DMS 273 treated with DMSO at 0.1 percent for 48 hours (cell line): ENCODE data around the gene IHH.

Experiments
- DNase-seq: peaks from one replicate; lab custom pipeline; 2025; lab: John Stamatoyannopoulos, UW

IHH gene

DNA sequence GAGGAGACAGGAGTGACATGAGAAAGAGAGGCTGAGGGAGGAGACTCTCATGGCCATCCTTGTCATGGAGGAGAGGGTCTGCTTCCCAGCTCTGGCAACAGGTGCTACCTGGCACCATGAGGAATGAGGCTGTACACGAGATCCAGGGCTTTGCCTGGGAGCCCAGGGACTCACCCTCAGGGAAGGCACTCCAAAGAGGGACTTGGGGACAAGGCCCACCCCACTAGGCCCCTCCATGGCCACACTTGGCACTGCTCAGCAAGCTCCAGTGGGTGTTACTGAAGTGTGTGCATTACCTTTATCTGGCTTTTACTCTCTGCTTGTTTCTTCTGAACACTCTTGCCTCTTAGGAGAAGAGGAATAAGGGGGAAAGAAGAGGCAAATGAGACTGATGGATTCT, 22.1 kb downstream of the IHH start:
- no peak for DNase-seq

GRCh38 chr2:219037783-219038499, 22.8 kb downstream of the IHH start:
- no peak for DNase-seq

DNA sequence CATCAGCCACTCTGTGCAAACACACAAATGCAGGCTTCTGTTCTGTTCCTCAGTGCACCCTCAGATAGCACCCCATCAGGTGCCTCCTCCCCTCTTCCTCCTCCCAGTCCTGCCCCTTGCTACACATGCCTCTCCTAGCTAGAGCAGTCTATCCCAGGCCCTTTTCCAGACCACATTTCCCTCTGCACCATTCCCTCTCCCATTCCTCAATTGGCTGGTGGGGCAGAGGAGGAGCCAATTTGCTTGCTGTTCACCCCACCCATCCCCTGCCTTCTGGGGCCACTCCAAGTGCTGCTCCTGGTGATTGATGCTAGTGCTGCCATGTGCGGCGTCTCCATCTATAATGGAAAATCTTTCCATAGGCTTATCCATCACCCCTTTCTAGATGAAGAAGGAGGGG, 24.8 kb downstream of the IHH start:
- no peak for DNase-seq

DNA sequence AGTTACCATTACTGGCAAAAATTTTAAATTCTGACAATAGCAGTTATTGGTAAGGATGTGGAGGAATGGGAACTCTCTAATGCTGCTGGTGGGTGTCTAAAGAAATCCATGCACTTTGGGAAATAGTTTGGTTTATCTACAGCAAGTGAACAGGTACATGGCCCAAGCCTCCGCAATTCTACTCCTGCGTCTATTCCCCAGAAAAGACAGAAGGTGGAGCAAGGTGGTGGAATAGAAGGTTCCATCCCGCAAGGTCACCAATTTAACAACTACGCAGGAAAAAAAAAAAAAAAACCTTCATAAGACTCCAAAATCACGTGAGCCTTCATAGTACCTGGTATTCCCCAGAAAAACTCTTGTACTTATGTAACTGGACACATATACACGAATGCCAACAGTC, 25.9 kb downstream of the IHH start:
- no peak for DNase-seq

DNA sequence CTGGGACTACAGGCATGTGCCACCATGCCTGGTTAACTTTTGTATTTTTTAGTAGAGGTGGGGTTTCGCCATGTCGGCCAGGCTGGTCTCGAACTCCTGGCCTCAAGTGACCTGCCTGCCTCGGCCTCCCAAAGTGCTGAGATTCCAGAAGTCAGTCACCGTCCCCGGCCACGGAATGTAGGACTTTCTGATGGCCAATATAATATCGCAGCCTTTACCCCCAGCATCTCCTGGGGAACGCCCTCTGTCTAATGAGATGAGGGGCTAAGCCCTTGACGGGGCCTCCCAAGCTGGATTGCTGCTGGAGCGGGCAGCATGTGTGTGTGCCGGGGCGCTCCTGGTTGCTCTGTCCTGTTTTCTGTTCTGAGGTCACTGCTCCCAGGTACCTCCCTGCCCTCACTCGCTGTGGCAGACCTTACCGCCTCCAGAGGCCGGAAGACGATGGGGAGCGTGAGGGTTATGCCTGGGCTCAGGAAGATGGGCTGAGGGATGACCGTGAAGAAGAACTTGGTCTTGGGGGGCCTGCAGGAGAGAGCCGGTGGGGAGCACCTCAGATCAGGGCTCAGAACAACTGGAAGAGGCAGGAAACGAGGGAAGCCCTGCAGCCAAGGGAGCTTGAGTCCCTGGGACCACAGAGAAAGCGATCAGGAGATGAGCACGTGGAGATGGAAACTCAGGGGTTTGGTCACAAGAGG, 28.5 kb downstream of the IHH start:
- no peak for DNase-seq

DNA sequence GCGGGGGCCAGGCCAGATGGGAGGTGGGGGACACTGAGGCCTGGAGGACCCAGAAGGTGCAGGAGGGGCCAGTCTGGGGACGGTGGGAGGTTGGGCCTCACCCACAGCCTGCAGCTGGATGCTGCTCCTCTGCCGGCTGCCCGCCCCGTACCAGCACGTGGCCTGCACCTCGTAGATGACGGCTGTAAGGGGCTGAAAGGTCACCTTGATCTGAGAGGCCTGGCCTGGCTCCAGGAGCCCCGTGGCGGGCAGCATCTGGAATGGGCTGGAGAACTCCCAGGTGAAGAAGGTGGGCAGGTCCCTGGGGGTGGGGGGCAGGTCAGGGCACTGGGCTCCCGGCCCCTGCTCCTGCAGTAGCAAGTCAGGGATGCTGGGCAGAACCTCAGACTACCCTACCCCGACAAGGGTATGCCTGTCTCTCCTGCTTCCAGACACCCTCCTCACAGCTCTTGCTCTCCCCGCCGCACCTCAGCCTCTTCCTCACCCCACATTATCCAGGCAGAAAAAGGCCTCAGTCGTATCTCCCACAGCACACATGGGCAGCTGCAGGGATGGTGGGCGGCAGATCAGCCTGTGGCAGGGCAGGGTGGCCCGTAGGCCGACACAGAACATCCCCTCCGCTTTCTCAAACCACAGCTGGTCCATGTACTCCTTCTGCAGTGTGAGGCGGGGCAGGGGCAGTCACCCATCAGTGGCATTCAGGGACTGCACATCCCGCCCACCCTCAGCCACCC, 29.5 kb downstream of the IHH start:
- no peak for DNase-seq

- DNase-seq, result no peak
Observed at GRCh38 chr2:219030177-219030940, 30.4 kb downstream of the IHH start.

DNA sequence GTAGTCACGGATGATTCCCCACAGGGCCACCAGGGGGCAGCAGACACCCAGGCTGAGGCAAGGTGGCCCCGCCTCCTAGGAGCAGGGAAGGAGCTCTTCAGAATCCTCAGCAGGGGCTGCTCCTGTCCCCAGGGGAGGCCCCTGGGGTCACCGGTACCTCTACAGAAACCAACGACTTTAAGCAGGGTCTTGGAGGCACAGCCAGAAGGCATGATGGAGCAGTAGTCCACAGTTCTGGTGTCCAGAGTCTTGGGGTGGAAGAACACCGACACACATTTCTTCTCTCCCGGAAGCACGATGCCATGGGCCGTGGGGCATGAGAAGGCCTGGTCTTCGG, 30.9 kb downstream of the IHH start:
- no peak for DNase-seq

DNA sequence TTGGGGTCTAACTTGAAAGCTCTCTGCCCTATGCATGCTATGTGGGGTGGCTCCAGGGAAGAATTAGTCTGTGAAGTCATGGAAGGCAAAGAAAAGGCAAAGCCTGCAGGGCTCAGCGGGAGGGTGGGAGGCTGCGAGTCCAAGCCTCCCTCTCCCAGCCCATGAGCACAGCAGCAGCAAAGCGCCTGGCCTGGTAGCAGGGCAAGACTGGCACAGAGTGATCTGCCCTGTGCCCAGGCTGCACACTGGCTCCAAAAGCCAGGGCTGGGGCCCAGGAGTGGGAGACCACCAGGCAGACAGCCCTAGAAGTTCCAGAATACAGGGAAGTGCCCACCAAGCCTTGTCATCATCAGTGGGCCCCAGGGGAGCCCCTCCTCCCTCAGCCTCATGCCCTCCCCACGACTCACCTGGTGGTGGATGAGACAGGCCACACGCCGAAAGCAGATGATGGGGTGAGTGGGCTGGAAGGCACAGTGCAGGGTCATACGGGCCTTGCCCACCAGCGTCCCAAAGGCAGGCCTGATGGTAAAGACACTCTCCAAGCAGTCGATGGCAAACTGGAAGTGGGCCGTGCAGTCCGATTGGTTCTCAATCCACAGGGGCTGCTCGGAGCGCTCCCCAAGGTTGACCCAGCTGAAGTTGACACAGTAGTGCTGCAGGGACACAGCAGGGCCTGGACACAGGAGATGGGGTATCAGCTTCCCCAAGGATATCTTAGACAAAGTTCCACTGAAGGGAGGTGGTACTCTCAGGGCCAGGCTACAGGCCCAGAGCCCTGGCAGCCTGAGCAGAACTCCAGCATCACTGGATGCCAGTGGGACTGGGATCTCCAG, 31.5 kb downstream of the IHH start:
- DNase-seq, result no peak

GRCh38 chr2:219028141-219028540, 32.6 kb downstream of the IHH start:
- DNase-seq, result no peak

- no peak for DNase-seq
Observed at GRCh38 chr2:219027511-219028055, 33.1 kb downstream of the IHH start.

GRCh38 chr2:219026946-219027345, 33.8 kb downstream of the IHH start:
- no peak for DNase-seq

DNA sequence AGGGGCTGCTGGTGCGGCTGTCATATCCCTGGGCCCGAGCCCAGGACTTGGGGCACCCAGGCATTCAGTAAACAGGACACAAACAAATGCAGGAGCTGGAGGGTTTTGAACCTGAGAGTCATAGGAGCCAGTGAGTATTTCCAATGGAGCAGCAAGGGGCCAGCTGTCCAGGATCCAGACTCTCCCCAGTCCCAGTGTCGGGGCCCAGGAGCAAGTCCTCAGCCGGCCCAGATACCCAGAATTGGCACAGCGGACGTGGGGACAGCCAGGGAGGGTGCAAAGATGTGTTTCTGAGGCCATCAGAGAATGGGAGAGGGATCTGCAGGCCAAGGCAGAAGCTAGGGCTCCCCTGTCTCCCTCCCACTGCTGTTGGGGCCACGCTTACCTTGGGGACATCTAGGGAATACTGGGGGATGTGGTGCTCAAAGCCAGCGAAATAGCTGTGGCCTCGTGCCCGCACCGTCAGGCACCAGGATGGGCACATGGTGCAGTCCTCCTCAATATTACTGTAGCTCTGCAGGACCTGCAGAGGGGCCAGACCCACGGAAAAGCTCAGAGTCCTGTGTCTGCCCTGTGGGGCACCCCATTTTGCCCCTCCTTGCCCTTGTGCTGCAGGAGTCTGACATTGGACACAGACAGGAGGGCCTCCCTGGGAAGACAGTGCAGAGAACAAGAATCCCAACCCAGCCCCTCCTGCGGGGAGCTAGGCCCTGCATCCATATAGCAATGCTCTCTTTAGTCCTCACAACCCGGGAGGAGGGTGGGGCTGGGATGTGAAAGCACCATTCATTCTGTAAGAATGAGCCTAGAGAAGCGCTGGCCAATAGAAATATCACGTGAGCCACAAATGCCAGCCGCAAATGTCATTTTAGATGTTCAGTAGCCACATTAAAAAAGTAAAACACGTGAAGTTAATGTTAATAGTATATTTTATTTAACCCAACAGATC, 34.8 kb downstream of the IHH start:
- no peak for DNase-seq

DNA sequence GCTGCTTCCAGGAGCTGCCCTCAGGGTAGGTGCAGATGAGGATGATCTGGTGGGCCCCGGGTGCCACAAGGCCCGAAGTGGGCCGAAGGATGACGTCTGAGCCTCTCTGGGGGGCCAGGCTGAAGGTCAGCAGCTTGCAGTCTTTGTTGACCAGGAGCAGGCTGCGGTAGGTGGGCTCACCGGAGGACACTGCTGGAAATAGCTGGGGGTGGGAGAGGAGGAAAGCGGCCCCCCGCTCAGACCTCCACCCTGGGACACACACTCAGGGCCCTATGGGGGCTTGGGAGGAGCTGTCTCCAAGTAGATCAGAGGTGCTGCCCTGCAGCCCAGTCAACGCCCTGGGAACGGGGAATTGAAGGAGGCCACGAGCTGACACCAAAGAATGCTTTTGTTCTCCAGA, 36.7 kb downstream of the IHH start:
- no peak for DNase-seq

DNA sequence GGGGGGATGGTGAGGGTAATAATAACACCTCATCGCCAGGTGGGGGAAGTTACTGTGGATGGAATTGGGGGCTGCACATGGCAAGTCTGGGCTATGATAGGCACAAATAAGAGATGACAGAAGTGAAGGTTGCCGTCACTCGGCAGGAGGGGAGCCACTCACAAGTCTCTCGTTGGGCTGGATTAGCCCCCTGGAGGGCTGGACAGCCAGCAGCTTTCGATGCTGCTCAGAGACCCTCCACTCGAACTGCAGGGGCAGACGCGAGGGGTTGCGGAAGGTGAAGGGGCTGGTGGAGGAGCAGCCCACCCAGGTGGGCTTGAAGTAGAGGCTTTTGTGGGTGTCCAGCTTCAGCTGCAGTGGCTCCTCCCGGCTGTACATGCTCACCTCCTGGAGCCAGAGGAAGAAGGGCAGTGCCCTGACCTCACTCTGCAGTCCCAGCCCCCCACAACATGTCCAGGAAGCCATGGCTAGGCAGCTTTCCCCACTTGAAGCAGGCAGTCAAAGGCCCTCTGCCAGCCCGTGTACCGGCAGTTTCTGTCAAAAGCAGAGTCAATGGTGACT, 37.6 kb downstream of the IHH start:
- DNase-seq, result no peak

- no peak for DNase-seq
Observed at GRCh38 chr2:219022616-219023015, 38.1 kb downstream of the IHH start.

GRCh38 chr2:219022041-219022440, 38.7 kb downstream of the IHH start:
- no peak for DNase-seq

DNA sequence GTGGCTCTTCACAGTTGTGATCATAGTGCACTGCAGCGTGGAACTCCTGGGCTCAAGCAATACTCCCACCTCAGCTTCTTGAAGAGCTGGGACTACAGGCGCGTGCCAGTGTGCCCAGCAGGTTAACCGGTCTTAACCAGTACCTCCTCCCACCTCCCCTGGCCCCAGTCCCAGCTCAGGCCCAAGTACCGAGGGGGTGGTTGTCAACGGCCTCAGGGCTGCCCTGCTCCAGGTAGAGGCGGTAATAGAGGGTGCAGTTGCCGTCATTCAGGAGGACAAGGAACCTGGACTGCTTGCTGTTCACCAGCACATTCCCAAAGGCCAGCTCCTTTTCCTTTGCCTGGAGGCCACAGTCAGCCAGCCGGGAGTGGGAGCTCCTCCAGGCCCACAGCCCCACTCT, 39.1 kb downstream of the IHH start:
- DNase-seq, result no peak

GRCh38 chr2:219020604-219021365, 39.9 kb downstream of the IHH start:
- DNase-seq, result no peak
